Sigmoid colon (tissue), 7 donors: Measurements from ENCODE around the gene ANXA8. TPM values are rescaled to one million over a fixed set of nuclear protein-coding genes. Genes with fewer than 3 reads are reported as not detected.
"Not testable (repeated sequence)": the region's sequence is repeated elsewhere in the genome, so short reads cannot be mapped to it uniquely, and the experiment has no call there.

ENCODE experiments used
- DNase-seq: peaks from one replicate; pipeline ENCODE4 v3.0.0-alpha.2; 2019
- H3K27ac ChIP-seq, 4 donors: fragments of 200-600 bp; sonication (generic); one replicate each; pipeline ENCODE4 v1.5.1; 2016 to 2019; ENCODE audit warnings: mild to moderate bottlenecking in 1 of 4
- H3K27me3 ChIP-seq, 3 donors: fragments of 200-600 bp; sonication (generic); one replicate each; pipeline ENCODE4 v1.5.1; 2019; ENCODE audit warnings: mild to moderate bottlenecking in 1 of 3
- H3K36me3 ChIP-seq, 4 donors: fragments of 200-600 bp; sonication (generic); one replicate each; pipeline ENCODE4 v1.5.1; 2016 to 2019
- H3K4me1 ChIP-seq, 4 donors: fragments of 200-600 bp; sonication (generic); one replicate each; pipeline ENCODE4 v1.5.1; 2017 to 2019
- H3K4me3 ChIP-seq, 4 donors: fragments of 200-600 bp; sonication (generic); one replicate each; pipeline ENCODE4 v1.5.1; 2017 to 2019; ENCODE audit warnings: mild to moderate bottlenecking in 2 of 4, moderate library complexity in 1 of 4
- H3K9me3 ChIP-seq, 4 donors: fragments of 200-600 bp in 3 of 4; sonication (generic) in 3 of 4; one replicate each; pipeline versions ENCODE4 v1.5.1 to v1.6.1; 2013 to 2019
- WGBS, 2 donors: extraction: QIAGEN DNeasy Blood & Tissue Kit; methylation state at CpG; one replicate each; pipeline ENCODE4 v1.1.7; 2013; 5-methylcytosine and 5-hydroxymethylcytosine counted together
- intact Hi-C: fragments of 100-400 bp; cut with DNase I; formaldehyde crosslinking; loops from one replicate; pipeline ENCODE4 v1.15.1; 2023
- polyA plus RNA-seq, 3 donors: library from polyadenylated mRNA; stranded (reverse); fragments of 200-250 nt; gene quantifications; one replicate each; pipeline ENCODE4 v1.2.3, GENCODE V29; 2013
- total RNA-seq, 4 donors: library from RNA; depleted of rRNA; stranded (reverse); fragments of >200 nt; gene quantifications; one replicate each; pipeline ENCODE4 v1.1.0, GENCODE V29; 2016
- donor health status: healthy with polysubstance abuse.
- donor health status: Bipolar disorder and iron deficiency.
- donor health status: healthy.

Gene ANXA8
- total RNA-seq: under 1 TPM in 3 of 4 donors, not detected in 1; 0.16 to 0.55 (median 0.36) TPM
- under 1 TPM in 2 of 3 donors, not detected in 1; 0.12 to 0.60 TPM for polyA plus RNA-seq

GRCh38 chr10:47483923-47484322, at the start of gene ANXA8:
ANXA8 (minus strand) TSS chr10:47484115; CDS start chr10:47483933, 182 bp downstream.
- intact Hi-C loops, H3K4me3 ChIP-seq, H3K27ac ChIP-seq, H3K9me3 ChIP-seq, H3K27me3 ChIP-seq, DNase-seq, H3K4me1 ChIP-seq, H3K36me3 ChIP-seq: not testable (repeated sequence)
- WGBS, 2 donors: 89 to 91% methylated on average over 9 of the region's 11 CpGs

DNA sequence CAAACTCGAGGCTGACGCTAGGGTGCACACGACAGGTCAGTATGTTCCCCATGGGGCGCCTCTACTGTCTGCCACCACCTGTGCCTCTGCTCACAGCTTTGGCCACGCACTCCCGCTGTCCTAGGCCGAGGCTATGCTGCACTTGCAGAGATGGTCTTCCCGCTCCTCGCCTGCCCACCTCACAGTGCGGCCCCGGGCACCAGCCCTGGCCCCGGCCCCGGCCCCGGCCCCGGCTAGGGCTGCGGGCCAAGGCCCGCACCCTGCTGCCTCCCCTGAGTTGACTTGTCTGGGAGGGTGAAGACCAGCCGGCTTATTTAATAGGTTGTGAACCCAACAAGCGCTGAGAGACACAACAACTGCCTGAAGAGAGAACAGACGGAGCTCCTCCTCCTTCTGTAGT, 39.6 kb upstream of the ANXA8 start, which contains the start of gene AGAP9:
Gene AGAP9, minus strand, starts transcription at position 164 of the 400 bp plus-strand sequence. Its CDS starts 112 bp downstream, at position 52.
- H3K4me1 ChIP-seq, DNase-seq, H3K9me3 ChIP-seq, H3K36me3 ChIP-seq, intact Hi-C loops, H3K27ac ChIP-seq, H3K27me3 ChIP-seq, H3K4me3 ChIP-seq: not testable (repeated sequence)
- no CpG with 5 or more reads among the region's 20 CpGs for WGBS, 2 donors

GRCh38 chr10:47502313-47502712, 18.4 kb upstream of the ANXA8 start:
- H3K4me3 ChIP-seq, H3K9me3 ChIP-seq, H3K36me3 ChIP-seq, intact Hi-C loops, H3K4me1 ChIP-seq, H3K27ac ChIP-seq, DNase-seq, H3K27me3 ChIP-seq: not testable (repeated sequence)
- 94 to 95% methylated on average over 9 of the region's 9 CpGs for WGBS, 2 donors

DNA sequence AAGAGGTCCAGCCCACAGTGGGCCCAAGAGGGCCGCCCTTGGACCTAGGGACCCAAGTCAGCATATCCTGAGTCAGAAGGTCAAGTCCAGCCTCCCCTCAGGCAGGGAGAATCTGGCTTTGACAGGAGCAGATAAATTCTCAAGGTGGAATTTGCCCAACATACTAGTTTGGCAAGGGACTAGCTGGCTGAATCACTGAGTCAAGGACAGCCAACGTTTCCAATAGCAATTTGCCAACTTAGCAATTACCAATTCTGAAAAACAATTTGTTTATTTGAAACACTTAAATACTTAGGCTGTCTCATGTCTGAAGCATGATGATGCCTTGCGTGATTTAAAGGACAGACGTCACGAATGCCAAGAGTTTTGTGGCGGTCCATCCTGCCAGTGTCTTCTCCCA, 10.3 kb upstream of the ANXA8 start:
- H3K27ac ChIP-seq, H3K9me3 ChIP-seq, DNase-seq, H3K36me3 ChIP-seq, H3K4me1 ChIP-seq, intact Hi-C loops, H3K27me3 ChIP-seq, H3K4me3 ChIP-seq: not testable (repeated sequence)
- WGBS, 2 donors: 15 to 46% methylated on average over 1 of the region's 6 CpGs

DNA sequence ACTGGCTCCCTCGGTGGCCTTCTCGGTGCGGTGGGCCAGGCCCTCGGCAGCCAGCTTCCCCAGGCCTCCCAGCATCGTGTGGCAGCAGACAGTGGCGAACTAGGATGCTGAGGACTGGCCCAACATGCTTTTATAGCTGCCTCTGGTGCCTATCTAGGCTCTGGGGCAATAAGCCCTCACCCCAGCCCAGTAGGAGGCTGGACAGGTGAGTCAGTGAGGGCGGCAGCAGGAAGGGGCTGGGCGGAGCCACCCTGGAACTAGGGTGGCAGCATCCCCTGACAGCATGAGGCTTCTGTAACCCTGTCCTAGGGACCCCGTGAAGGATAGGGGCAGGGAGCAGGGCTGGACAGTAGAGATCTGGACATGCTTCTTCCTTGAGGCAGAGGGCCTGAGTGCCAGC, 7.7 kb upstream of the ANXA8 start, which contains the start of gene FAM25G:
Gene FAM25G, minus strand, starts transcription at position 101 of the 400 bp plus-strand sequence. Its CDS starts 26 bp downstream, at position 75.
- H3K9me3 ChIP-seq, intact Hi-C loops, DNase-seq, H3K27me3 ChIP-seq, H3K27ac ChIP-seq, H3K4me1 ChIP-seq, H3K4me3 ChIP-seq, H3K36me3 ChIP-seq: not testable (repeated sequence)
- whole genome bisulfite sequencing, 2 donors: 81 to 88% methylated on average over 7 of the region's 9 CpGs

DNA sequence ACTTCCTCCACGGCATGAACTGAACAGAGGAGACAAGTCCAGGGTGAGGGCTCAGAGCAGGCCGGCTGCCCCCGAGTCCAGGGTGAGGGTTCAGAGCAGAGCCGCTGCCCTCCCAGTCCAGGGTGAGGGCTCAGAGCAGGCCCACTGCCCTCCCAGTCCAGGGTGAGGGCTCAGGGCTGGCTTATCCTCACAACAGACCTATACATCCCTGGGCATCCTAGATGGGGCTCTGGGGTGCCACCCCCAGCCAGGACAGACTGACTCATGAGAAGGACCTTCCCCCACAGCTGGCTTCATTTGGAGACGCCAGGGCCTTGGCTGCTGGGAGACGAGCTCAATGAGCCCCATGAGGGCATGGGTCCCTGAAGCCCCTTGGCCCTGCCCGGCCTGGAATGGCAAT, 5.7 kb upstream of the ANXA8 start:
- DNase-seq: not testable (repeated sequence)

DNA sequence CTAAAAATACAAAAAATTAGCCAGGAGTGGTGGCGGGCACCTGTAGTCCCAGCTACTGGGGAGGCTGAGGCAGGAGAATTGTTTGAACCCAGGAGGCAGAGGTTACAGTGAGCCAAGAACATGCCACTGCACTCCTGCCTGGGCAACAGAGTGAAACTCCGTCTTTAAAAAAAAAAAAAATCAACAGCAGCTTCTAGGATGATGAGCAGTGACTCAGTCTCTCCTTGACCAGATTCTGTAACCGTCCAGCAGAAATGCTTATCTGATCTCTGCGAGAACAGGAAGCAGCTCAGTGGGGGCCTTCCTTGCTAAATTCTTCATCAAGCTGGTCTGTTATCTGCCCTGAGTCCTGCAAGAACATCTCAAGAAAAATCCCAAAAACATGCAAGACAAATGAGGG, 2.0 kb upstream of the ANXA8 start:
- intact Hi-C loops, H3K27ac ChIP-seq, H3K27me3 ChIP-seq, H3K4me3 ChIP-seq, DNase-seq, H3K9me3 ChIP-seq, H3K4me1 ChIP-seq, H3K36me3 ChIP-seq: not testable (repeated sequence)
- WGBS, 2 donors: 50 to 69% methylated on average over 2 to 3 of the region's 4 CpGs

More for the DNA sequence above, 5.7 kb upstream of the ANXA8 start:
- H3K4me3 ChIP-seq, H3K9me3 ChIP-seq, H3K27me3 ChIP-seq, H3K27ac ChIP-seq, H3K4me1 ChIP-seq, intact Hi-C loops, H3K36me3 ChIP-seq: not testable (repeated sequence)
- WGBS, 2 donors: 96 to 98% methylated on average over 2 to 3 of the region's 7 CpGs

GRCh38 chr10:47484786-47485185, 871 bp upstream of the ANXA8 start:
- DNase-seq, H3K27me3 ChIP-seq, H3K36me3 ChIP-seq, H3K9me3 ChIP-seq, H3K4me3 ChIP-seq, H3K4me1 ChIP-seq, H3K27ac ChIP-seq, intact Hi-C loops: not testable (repeated sequence)
- WGBS, 2 donors: 89 to 94% methylated on average over 11 of the region's 11 CpGs

GRCh38 chr10:47482367-47482766, 1.5 kb downstream of the ANXA8 start:
- H3K9me3 ChIP-seq, intact Hi-C loops, DNase-seq, H3K36me3 ChIP-seq, H3K27ac ChIP-seq, H3K27me3 ChIP-seq, H3K4me3 ChIP-seq, H3K4me1 ChIP-seq: not testable (repeated sequence)
- no CpG with 5 or more reads among the region's 1 CpG for WGBS, 2 donors

- intact Hi-C loops, DNase-seq, H3K27me3 ChIP-seq, H3K4me3 ChIP-seq, H3K36me3 ChIP-seq, H3K9me3 ChIP-seq, H3K27ac ChIP-seq, H3K4me1 ChIP-seq: not testable (repeated sequence)
- WGBS, 2 donors: 77 to 84% methylated on average over 5 of the region's 6 CpGs
Measured at GRCh38 chr10:47481768-47482181, 2.1 kb downstream of the ANXA8 start.

DNA sequence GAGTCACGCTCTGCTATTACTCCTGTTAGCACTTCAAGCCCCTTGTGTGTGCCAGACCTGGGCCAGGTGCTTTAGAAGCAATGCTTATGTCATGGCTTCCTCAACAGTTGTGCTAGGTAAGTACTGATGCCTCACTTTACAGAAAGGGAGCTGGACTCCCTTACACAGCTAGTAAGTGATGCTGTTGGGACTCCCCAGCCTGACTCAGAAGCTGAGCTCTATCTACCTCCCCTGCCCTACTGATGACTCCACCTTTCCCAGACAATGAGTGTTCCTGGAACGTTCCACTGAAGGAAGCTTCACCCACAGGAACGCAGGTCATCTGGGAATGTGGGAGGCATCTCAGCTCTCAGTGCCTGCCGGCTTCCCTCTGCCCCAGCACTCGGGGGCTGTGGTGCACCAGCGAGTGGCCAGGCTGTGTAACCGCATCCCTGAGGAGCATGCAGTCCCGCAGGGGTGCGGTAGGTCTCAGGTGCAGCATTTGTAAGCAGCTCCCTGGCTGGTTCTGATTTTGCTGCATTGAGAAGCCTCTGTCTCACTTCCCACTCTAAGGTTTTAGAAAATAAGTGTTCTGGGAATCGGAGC, 2.6 kb downstream of the ANXA8 start:
- intact Hi-C loops, H3K4me1 ChIP-seq, H3K9me3 ChIP-seq, H3K27ac ChIP-seq, H3K4me3 ChIP-seq, DNase-seq, H3K36me3 ChIP-seq, H3K27me3 ChIP-seq: not testable (repeated sequence)
- WGBS, 2 donors: 61 to 74% methylated on average over 8 of the region's 10 CpGs

GRCh38 chr10:47480133-47480532, 3.8 kb downstream of the ANXA8 start:
- no CpG with 5 or more reads among the region's 3 CpGs for WGBS, 2 donors
- not testable (repeated sequence) for H3K27me3 ChIP-seq, H3K9me3 ChIP-seq

GRCh38 chr10:47478114-47478513, 5.8 kb downstream of the ANXA8 start:
- H3K9me3 ChIP-seq, H3K4me3 ChIP-seq, H3K27ac ChIP-seq, intact Hi-C loops, H3K27me3 ChIP-seq, H3K4me1 ChIP-seq, H3K36me3 ChIP-seq, DNase-seq: not testable (repeated sequence)
- 77% methylated on average over 3 to 4 of the region's 5 CpGs for WGBS, 2 donors

More at GRCh38 chr10:47480133-47480532, 3.8 kb downstream of the ANXA8 start:
- H3K4me3 ChIP-seq, H3K4me1 ChIP-seq, H3K27ac ChIP-seq, intact Hi-C loops, H3K36me3 ChIP-seq, DNase-seq: not testable (repeated sequence)
